Lower leg skin (tissue), 4 donors: ENCODE results near the gene ACP1. TPM values are rescaled to one million over a fixed set of nuclear protein-coding genes. Genes with fewer than 3 reads are reported as not detected.
A peak's percentile ranks its signal among the peaks of the same experiment; 100 is the strongest.

ENCODE experiments used
- DNase-seq, 2 donors: peaks; one replicate each; pipeline ENCODE4 v3.0.0-alpha.2; 2019; ENCODE audit warnings: low spot score in 2 of 2
- H3K4me3 ChIP-seq: fragments of 200-600 bp; sonication (generic); 2 replicates; pipeline ENCODE4 v1.5.1; 2017; ENCODE audit warnings: mild to moderate bottlenecking, low read depth; ENCODE audit not compliant: poor library complexity, severe bottlenecking
- POLR2A ChIP-seq, 2 donors: fragments of 450-650 bp; IDR thresholded peaks; one replicate each; pipeline ENCODE4 v1.6.1; 2016 to 2017; ENCODE audit warnings: antibody characterized with exemption in 2 of 2, mild to moderate bottlenecking in 1 of 2, moderate library complexity in 1 of 2
- WGBS, 2 donors: methylation state at CpG; one replicate each; pipeline ENCODE4 v1.1.5; 2018; 5-methylcytosine and 5-hydroxymethylcytosine counted together
- intact Hi-C: fragments of 100-400 bp; cut with DNase I; formaldehyde crosslinking; loops from one replicate; pipeline ENCODE4 v1.15.0; 2023; ENCODE audit warnings: low total_unique reads
- total RNA-seq, 4 donors: library from RNA; depleted of rRNA; stranded (reverse); fragments of >200 nt; gene quantifications; one replicate each; pipeline ENCODE4 v1.1.0, GENCODE V29; 2016
- TF ChIP-seq, protein P1 (sequence below), 3 donors: fragments of 450-650 bp; IDR thresholded peaks; one replicate each; pipeline ENCODE4 v1.5.1; 2016; ENCODE audit warnings: antibody characterized with exemption in 3 of 3, mild to moderate bottlenecking in 3 of 3, moderate library complexity in 2 of 3

The ACP1 gene
- total RNA-seq, 4 donors from 2014 or later: 50.9 to 71.7 (median 54.6) TPM

GRCh38 chr2:237878-238277, 26.9 kb upstream of the ACP1 start:
- TF ChIP-seq, protein P1, sequence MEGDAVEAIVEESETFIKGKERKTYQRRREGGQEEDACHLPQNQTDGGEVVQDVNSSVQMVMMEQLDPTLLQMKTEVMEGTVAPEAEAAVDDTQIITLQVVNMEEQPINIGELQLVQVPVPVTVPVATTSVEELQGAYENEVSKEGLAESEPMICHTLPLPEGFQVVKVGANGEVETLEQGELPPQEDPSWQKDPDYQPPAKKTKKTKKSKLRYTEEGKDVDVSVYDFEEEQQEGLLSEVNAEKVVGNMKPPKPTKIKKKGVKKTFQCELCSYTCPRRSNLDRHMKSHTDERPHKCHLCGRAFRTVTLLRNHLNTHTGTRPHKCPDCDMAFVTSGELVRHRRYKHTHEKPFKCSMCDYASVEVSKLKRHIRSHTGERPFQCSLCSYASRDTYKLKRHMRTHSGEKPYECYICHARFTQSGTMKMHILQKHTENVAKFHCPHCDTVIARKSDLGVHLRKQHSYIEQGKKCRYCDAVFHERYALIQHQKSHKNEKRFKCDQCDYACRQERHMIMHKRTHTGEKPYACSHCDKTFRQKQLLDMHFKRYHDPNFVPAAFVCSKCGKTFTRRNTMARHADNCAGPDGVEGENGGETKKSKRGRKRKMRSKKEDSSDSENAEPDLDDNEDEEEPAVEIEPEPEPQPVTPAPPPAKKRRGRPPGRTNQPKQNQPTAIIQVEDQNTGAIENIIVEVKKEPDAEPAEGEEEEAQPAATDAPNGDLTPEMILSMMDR (IDR thresholded peaks at IDR 0.05): no peak
- no peak for TF ChIP-seq POLR2A (IDR thresholded peaks at IDR 0.05)
- intact Hi-C loops: no loop called here
- WGBS, 2 donors: 79 to 86% methylated on average over 6 of the region's 6 CpGs

GRCh38 chr2:238431-238830, 26.3 kb upstream of the ACP1 start:
- no peak overlapping the region for H3K4me3 ChIP-seq
- intact Hi-C loops: no loop called here
- 67 to 68% methylated on average over 3 of the region's 3 CpGs for WGBS, 2 donors
- TF ChIP-seq, protein P1 (IDR thresholded peaks at IDR 0.05): no peak
- TF ChIP-seq POLR2A (IDR thresholded peaks at IDR 0.05): no peak
- DNase-seq: no peak

More at GRCh38 chr2:237878-238277, 26.9 kb upstream of the ACP1 start:
- H3K4me3 ChIP-seq: no peak overlapping the region
- DNase-seq: no peak

GRCh38 chr2:238869-239268, 25.9 kb upstream of the ACP1 start:
- H3K4me3 ChIP-seq: no peak overlapping the region
- 91 to 94% methylated on average over 5 of the region's 5 CpGs for WGBS, 2 donors
- intact Hi-C loops: no loop called here
- TF ChIP-seq, protein P1 (IDR thresholded peaks at IDR 0.05): no peak
- no peak for TF ChIP-seq POLR2A (IDR thresholded peaks at IDR 0.05)
- DNase-seq: no peak

GRCh38 chr2:244547-244946, 20.2 kb upstream of the ACP1 start:
- TF ChIP-seq, protein P1 (IDR thresholded peaks at IDR 0.05): no peak
- TF ChIP-seq POLR2A (IDR thresholded peaks at IDR 0.05): no peak
- no peak overlapping the region for H3K4me3 ChIP-seq
- DNase-seq: no peak
- intact Hi-C loops: no loop called here
- WGBS, 2 donors: 95 to 98% methylated on average over 7 of the region's 7 CpGs

DNA sequence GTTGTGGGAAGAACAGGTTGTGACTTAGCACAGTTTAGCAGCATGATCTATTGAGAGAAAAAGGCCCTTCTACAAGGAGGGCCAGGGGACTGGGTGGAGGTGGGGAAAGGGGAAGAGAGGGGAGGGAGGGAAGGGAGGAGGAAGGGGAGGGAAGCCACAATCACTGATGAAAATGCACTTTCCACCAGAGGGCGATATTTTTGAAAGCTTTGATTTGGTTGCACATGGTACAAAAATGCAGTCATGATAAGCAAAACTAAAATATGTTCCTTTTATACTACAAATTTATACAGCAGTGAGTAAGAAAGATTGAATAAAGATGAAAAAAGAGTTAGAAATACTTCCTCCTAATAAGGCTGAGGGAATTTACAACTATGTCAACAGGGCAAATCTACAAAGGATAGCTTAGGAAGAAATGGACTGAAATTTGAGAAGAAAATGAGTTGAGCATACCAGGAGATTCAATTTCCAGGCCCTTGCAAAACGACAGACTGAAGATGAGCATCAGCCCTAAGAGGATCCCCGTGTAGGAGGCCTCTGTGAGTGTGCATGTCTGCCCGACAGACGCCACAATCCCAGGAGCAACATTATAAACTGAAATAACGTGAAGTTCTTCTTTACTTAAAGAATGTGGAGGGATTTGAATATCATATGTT, 18.1 kb upstream of the ACP1 start:
- intact Hi-C loops: no loop called here
- TF ChIP-seq, protein P1 (IDR thresholded peaks at IDR 0.05): no peak
- TF ChIP-seq POLR2A (IDR thresholded peaks at IDR 0.05): no peak
- 58 to 67% methylated on average over 6 of the region's 6 CpGs for WGBS, 2 donors
- peak in 1 of 2 donors; percentile 31 for DNase-seq
- no peak overlapping the region for H3K4me3 ChIP-seq

GRCh38 chr2:248724-249123, 16.0 kb upstream of the ACP1 start:
- no peak for DNase-seq
- 89% methylated on average over 2 of the region's 2 CpGs for WGBS, 2 donors
- no peak overlapping the region for H3K4me3 ChIP-seq
- intact Hi-C loops: no loop called here
- TF ChIP-seq, protein P1 (IDR thresholded peaks at IDR 0.05): no peak
